CD1c-positive myeloid dendritic cell (primary cell): Measurements from ENCODE around the gene CABP2.
"Not testable (repeated sequence)": the region's sequence is repeated elsewhere in the genome, so short reads cannot be mapped to it uniquely, and the experiment has no call there.

ENCODE experiments used
- DNase-seq: peaks from one replicate; pipeline ENCODE4 v3.0.0-alpha.2; 2016; ENCODE audit errors: extremely low spot score

The CABP2 gene

DNA sequence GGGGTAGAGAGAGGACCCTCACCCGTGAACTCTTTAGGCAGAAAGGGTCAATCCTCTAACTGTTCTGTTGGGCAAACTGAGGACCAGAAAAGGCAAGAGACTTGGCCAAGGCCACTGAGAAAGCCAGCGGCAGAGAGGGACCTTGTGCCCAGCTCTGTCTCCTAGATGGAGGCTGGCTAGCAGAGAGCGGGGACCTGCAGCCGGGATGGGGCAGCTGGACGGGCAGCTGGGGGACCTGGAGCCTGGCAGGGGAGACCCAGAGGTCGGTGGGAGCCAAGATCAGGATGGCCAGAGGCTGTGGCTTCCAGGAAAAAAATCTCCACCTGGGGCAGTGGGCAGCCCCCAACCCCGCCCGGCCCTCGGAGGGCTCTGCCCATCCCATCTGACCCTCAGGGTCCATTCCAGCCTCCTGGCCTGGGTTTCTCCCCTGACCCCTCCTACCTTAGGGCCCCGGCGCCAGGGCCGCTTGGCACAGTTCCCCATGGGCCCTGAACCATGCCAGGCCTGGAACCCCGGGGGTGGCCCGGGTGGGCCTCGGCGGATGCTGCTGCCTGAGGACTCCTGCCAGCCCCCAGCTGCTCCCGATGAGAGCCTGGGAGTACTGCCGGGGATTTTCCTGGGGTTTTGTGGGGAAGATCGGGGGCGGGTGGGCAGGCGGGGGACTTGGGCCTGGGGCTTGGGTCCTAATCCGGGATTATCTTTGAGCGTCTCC lies at the start of gene CABP2:
Gene CABP2, minus strand, starts transcription at position 603 of the 712 bp plus-strand sequence. Its CDS starts 120 bp downstream, at position 483.
- DNase-seq, result no peak

DNA sequence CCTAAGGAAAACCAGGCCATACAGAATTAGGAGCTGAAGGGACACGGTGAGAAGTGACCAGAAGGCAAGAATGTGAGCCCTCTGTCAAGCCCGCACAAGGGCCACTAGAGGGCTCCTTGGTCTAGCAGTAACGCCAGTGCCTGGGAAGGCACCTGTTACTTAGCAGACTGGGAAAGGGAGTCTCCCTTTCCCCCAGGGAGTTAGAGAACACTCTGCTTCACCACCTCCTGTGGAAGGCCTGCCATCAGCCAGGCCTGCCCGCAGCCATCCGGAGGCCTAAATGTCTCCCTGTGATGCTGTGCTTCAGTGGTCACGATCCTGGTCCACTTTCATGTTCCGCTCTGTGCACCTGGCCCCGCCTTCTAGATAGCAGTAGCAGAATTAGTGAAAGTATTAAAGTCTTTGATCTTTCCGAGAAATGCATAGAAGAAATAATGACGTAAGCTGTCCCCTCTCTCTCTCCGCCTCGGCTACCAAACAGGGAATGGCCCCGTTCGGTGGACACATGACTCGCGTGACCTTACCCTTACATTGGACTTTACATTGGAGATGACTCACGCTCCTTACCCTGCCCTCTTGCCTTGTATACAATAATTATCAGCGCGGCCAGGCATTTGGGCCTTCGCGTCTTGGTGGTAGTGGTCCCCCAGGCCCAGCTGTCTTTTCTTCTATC lies 49.6 kb upstream of the CABP2 start:
- peak; percentile 60 for DNase-seq

DNA sequence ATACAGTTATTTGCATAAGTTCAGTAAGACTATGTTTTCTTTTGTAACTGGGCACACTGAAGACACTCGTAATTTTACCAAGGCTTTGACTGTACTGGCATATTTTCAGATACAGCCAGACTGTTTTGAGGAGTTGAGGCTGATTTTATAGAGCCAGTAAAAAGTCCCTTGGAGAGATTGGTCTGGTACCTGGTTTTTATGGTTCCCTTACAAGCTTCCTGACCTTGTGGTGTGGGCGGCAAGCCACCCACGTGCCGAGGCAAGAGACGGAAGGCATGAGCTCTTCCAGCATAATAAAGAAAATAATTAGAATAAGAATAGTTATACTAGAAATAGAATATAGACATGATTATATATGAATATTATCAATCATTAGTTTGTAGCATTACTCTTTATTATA lies 49.1 kb upstream of the CABP2 start:
- DNase-seq, result no peak

DNA sequence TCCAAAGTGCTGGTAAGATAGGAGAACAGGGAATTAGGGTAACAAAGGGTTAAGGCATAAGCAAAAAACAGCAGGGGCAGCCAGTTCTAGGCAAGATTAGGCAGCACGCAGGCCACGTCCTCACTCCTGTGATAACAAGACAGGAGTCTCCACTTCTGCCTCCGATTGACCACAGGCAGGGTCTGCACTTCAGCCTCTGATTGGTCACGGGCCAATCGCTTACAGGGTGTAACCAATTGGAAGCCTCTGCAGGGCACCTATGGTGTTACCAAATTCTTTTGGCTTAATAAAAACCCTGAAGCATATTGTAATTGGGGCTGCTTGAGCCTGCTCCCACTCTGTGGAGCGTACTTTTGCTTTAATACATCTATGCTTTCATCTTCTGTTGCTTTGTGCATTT lies 48.2 kb upstream of the CABP2 start:
- no peak for DNase-seq

DNA sequence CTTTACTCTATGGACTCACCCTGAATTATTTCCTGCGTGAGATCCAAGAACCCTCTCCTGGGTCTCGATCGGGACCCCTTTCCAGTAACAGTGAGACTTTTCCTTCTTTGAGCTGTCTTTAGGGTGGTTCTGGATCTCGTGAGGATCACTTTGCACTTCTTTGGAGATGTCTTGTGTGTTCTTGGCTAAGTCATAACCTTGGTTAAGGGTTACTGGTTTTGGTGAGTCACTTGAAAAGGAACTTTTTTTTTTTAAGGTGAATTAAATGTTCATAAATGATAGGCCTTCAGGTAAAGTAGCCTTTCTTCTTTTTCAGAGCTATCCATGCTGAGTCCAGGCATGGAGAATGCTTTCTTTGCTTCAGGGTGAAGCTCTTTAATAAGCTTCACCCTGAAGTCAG lies 41.0 kb upstream of the CABP2 start:
- DNase-seq, result no peak

DNA sequence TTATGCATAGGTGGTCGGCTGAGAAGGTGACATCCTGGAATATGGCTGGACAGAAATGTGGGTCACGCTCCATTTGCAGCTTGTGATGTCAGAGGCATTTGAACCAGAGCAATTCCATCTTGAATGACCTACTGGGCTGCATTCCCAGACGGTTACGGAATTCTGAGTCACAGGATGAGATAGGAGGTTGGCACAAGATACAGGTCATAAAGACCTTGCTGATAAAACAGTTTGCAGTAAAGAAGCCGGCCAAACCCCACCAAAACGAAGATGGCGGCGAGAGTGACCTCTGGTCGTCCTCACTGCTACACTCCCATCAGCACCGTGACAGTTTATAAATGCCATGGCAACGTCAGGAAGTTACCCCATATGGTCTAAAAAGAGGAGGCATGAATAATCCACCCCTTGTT lies 40.5 kb upstream of the CABP2 start:
- not testable (repeated sequence) for DNase-seq

DNA sequence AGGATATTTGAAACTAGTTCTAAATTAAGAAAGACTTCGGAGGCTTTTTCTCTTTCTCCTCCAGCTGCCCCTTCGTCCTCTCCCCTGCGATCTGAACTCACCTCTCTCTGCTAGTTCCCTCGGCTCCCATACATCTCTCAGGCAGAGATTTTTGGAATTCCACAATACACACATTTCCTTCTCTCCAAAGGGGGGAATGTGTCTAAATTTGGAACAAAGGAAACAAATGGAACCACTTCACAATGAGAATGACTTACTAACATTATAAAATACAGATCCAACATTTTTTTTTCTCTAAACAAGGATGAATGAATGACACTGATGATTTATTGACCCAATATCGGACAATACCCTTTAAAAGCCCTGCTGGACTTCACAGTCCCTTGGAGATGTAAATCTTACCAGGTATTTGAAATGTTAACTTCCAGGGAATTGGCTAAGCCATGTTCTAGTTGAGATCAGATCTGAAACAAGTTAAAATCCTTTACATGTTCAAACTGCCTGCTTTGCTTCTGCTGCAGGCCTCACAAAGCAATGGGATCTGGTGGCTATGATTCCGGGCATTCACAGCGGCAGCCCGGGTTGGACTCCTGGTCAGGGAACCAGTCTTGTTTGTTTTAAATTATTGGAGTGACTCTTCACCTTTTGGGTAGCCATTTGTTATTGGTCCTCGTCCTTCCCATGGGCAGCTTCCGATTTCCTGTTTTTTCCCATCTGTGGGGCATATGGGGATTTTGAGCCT lies 39.9 kb upstream of the CABP2 start:
- DNase-seq, result no peak

DNA sequence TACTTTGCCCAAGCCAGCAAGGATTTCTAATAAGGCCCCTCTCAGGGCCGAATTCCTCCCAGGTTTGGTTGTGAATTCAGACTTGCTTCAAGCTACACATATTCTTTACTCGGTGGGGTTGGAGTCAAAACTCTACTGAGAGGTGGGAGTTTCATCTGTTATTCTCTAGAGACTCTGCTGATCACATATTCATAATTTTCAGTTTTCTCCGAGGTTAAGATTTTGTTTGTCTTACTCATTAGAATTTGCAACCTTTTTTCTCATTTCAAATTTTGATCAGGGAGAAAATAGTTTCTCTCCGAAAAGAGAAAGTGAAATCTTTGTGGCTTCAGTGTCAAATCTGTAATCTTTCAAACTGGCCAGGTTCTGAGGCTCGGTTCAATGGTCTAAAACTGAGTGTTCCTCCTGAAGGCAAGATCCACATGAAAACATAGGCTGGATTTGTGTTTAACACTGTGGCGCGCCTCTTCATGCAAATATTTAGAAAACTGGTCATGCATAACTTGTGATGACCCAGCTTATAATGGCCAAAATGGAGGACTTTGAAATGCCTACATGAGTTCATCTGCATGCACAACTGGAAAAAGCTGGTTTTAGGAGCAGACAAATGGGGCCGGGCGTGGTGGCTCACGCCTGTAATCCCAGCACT lies 38.8 kb upstream of the CABP2 start:
- no peak for DNase-seq

DNA sequence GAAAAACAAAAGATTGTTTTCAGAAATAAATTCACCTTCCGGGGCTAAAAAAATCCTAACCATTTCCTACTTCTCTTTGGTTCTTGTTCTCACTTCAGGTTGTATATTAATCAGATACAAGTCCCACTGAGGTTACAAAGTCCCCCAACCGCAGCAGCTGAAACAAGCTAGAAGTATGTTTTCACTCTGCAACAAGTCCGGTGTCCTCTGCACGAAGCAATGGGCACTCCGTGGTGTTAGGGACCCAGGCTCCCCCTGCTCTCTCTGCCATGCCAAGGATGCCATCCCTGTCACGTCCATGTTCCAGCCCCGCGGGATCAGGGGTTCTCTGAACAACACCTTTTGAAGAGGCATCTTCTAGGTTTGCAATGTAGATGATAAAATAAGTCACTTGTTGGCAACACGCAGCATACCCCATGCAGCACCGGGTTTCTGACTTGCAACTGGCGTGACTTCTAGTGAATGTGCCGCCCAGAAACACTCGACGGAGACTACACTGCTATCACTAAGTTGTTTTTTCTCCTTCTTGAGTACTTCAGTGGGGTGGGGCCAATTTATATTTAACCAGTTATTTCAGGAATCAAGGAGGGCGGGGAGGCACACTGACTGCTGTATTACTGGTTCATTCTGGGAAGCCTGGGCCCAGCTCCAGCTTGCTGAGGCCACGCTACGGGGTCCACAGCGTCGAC lies 35.0 kb upstream of the CABP2 start:
- no peak for DNase-seq

DNA sequence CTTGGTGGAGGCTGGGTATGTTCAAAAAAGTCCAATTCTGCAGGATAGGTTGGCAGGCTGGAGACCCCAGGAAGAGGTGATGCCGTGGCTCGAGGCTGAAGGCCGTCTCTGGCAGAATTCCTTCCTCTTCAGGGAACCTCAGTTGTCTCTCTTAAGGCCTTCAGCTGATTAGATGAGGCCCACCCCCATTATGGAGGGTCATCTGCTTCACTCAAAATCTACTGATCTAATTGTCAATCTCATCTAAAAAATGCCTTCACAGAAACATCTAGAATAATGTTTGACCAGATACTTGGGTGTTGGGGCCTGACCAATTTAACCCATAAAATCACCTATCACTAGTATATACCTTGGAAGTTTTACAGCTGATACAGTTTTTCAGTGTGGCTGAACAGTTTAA lies 33.0 kb upstream of the CABP2 start:
- no peak for DNase-seq

DNA sequence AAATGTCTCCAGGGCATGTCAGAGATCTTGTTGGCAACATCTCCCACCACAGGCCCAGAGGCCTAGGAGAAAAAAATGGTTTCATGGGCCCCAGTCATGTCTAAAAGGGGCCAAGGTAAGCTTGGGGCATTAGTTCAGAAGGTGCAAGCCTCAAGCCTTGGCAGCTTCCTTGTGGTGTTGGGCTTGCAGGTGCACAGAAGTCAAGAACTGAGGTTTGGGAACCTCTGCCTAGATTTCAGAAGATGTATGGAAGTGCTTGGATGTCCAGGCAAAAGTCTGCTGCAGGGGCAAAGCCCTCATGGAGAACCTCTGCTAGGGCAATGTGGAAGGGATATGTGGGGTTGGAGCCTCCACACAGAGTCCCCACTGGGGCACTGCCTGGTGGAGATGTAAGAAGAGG lies 28.5 kb upstream of the CABP2 start:
- DNase-seq, result not testable (repeated sequence)

DNA sequence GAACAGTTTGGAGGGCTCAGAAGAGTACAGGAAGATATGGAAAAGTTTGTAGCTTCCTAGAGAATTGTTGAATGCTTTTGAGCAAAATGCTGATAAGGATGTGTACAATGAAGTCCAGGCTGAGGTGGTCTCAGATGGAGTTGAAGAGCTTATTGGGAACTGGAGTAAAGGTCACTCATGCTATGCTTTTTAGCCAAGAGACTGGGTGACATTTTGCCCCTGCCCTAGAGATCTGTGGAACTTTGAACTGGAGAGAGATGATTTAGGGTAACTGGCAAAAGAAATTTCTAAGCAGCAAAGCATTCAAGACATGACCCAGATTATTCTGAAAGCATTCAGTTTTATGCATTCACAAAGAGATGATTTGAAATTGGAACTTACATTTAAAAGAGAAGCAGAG lies 27.9 kb upstream of the CABP2 start:
- no peak for DNase-seq

DNA sequence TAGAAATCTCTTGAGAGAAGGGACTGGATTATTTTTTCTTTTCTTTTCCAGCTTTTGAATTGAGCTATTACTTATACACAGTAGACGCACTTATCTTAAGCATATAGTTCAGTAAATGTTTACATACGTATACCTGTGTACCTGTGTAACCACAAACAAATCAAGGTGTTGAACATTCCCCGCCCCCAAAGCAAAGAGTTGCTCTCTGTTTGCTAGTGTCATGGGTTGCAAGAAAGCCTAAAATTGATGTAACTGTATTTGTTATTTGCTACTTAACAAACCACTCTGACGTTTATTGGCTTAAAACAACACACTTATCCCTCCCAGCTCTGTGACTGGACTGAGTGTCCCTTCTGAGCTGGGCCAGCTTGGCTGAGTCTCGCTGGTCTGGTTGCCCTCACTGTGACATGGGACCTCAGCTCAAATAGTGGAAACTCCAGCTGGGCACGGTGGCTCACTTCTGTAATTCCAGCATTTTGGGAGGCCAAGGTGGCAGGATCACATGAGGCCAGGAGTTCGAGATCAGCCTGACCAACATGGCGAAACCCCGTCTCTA lies 25.4 kb upstream of the CABP2 start:
- DNase-seq, result no peak

DNA sequence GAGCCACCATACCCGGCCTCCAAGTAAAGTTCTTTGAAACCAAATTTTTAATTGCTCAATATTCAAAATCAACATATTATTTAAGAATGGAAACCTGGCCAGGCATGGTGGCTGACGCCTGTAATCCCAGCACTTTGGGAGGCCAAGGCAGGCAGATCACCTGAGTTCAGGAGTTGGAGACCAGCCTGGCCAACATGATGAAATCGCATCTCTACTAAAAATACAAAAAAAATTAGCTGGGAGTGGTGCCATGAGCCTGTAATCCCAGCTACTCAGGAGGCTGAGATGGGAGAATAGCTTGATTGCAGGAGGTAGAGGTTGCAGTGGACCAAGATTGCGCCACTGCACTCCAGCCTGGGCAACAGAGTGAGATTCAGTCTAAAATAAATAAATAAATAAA lies 24.9 kb upstream of the CABP2 start:
- DNase-seq, result not testable (repeated sequence)

DNA sequence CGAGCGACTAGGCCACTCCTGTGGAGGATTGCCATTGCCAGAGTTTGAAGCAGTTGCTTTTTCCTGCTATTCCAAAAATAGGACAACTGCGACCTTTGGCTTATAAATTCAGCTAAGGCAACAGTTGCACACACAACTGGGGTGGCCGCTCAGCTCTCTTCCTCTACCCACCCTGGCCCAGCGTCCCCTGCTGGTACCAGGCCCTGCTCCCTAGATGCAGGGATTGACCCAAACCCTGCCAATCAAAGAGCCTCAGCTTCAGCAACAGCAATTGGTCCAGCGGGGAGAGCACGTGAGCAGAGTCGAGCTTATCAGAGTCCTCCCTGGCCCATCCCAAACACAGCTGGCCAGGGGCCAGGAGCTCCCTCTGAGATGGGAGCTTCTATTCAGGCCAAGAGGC lies 22.0 kb upstream of the CABP2 start:
- DNase-seq, result no peak

DNA sequence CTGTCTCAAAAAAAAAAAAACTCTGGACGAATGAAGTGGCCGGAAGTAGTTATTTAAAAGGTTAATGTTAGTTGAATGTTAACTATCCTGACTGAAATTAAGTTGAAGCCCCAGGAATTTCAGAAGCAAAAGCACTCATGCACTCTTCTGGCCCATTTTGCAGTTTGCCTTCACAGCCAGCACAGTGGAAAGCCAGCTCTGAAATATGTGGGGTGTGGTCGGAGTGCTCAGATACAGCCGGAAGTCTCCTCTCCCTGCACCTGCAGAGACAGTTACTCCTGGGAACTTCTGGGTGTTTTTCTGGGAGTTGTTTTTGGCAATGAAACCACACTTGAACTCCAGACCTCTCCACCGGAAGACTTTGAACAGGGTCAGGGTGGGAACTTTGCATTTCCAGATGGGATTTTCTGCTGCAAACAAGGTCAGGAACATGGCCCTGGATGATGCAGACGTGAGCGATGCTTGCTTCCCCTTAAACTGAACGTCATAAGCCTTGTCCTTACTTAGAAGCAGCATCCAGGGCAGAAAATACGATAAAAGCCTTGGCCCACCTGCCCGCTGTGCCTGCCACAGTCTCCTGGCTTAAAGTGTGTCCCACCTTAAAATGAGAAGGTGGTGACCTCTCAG lies 21.5 kb upstream of the CABP2 start:
- DNase-seq, result no peak

DNA sequence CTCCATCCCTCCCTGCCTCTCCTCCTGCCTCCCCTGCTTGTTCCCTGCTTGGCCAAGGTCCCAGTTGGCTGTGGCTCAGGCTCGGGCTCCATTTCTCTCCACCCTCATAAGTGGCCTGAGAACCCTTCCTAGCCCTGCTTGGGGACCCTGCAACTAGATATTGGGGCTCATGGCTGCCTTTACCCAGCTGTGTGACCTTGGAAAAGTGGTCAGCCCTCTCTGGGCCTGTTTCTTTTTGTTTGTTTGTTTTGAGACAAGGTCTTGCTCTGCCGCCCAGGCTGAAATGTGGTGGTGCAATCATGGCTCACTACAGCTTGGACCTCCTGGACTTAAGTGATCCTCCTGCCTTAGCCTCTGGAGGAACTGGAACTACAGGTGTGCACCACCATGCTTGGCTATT lies 20.3 kb upstream of the CABP2 start:
- no peak for DNase-seq

DNA sequence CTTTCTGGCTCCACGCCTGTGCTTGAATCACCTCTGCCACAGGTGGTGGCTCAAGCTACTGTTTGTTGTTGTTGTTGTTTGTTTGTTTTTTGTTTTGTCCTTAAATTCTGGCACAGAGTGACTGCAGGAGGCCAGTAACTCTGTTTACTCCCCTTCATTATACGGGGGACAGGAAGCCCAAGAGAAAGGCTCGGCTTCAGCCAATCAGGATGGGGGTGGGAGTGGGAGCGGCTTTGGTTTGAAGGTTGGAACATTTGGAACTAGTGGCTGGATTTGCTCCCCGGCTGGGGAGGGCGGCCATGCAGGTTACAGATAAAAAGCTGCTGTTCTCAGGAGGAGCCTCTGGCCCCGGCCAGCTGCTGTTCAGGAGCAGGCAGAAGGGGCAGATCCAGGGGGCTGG lies 19.7 kb upstream of the CABP2 start:
- DNase-seq, result no peak

DNA sequence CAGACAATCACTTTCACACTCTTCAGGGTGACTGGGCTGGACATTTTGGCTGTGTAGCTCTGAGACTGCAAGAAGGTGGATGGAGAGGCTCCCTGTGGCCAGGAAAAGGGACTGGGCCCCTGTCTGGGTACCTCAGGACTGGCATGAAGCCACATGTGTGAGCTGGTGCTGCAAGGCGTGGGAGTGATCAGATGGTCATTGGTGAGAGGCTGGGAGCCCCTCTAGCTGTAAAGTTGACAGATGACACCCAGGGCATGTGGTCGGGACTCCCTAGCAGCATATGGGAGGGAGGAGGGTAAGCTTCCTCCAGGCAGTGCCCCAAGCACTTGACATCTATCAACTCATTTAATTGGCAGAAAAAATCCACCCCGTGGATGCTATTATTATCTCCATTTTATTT lies 18.9 kb upstream of the CABP2 start:
- no peak for DNase-seq

DNA sequence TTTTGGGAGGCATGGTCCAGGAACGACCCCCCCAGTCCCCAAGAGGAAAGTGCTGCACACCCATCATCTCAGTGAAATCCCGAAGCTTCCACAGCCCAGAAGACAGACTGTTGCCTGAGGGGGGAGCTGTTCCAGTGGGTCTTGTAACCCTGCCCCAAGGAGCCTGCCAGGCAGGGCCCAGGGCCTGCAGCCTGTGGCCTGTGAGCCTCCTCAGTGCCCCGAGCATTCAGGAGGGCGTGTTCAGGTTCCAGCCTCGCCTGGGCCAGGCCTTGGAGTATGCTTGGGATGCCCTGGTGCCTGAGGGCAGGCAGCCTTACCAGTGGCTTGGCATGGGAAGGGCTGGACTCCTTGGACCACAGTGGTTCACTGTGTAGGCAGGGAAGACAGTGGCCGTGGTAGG lies 18.0 kb upstream of the CABP2 start:
- DNase-seq, result no peak

DNA sequence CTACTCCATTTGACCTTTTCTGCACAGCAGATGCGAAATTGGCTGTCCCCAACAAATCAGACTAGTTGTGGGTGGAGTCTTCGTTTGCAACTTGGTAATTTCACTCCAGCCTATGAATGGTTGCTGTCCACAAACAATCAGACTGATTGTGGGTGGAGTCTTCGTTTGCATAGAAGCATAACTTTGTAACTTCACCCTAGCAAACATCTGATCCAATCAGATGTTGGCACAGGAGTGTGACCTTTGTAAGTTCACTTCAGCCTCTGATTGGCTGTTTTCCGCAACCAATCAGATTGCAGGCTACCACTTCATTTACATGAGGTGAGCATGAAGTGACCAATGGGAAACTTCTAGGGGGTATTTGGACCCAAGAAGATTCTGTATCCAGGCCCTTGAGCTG lies 16.3 kb upstream of the CABP2 start:
- no peak for DNase-seq
